GM18873 (cell line): ENCODE data around the gene TDRD3.

ENCODE experiments used
- ATAC-seq: cut with Tn5 transposase; IDR thresholded peaks from one replicate; pipeline ENCODE4 v1.9.1; 2021; ENCODE audit warnings: mild to moderate bottlenecking, moderate library complexity, moderate number of reproducible peaks; ENCODE audit not compliant: unreplicated experiment, low FRiP score

The TDRD3 gene

GRCh38 chr13:60572003-60572798 is 175.2 kb downstream of the TDRD3 start:
- no peak for ATAC-seq

- no peak for ATAC-seq
These were observed 175.8 kb downstream of the TDRD3 start for GRCh38 chr13:60572855-60573254.

GRCh38 chr13:60574735-60575134 is 177.7 kb downstream of the TDRD3 start:
- no peak for ATAC-seq

- ATAC-seq: no peak
These were observed 178.1 kb downstream of the TDRD3 start for GRCh38 chr13:60575142-60575541.

GRCh38 chr13:60577761-60578160 is 180.7 kb downstream of the TDRD3 start:
- ATAC-seq: no peak

GRCh38 chr13:60583196-60583888 is 186.3 kb downstream of the TDRD3 start:
- no peak for ATAC-seq

GRCh38 chr13:60583911-60584753 is 187.1 kb downstream of the TDRD3 start:
- no peak for ATAC-seq

- no peak for ATAC-seq
These were observed 188.0 kb downstream of the TDRD3 start for GRCh38 chr13:60584976-60585375.

- no peak for ATAC-seq
These were observed 194.1 kb downstream of the TDRD3 start for GRCh38 chr13:60590800-60591747.

GRCh38 chr13:60603049-60603448 is 206.0 kb downstream of the TDRD3 start:
- no peak for ATAC-seq

GRCh38 chr13:60604058-60604457 is 207.0 kb downstream of the TDRD3 start:
- ATAC-seq: no peak

GRCh38 chr13:60608954-60609353 is 211.9 kb downstream of the TDRD3 start:
- ATAC-seq: no peak

GRCh38 chr13:60611523-60611922 is 214.5 kb downstream of the TDRD3 start:
- no peak for ATAC-seq

- ATAC-seq: no peak
These were observed 215.6 kb downstream of the TDRD3 start for GRCh38 chr13:60612593-60612992.

- no peak for ATAC-seq
These were observed 216.1 kb downstream of the TDRD3 start for GRCh38 chr13:60613080-60613479.

GRCh38 chr13:60617991-60618733 is 221.1 kb downstream of the TDRD3 start:
- ATAC-seq: no peak

- no peak for ATAC-seq
These were observed 222.4 kb downstream of the TDRD3 start for GRCh38 chr13:60619461-60619860.

- ATAC-seq: no peak
These were observed 223.8 kb downstream of the TDRD3 start for GRCh38 chr13:60620611-60621395.
